Activated CD4-positive, alpha-beta memory T cell treated with anti-CD3 and anti-CD28 coated beads for 36 hours (primary cell): Measurements from ENCODE around the gene TANC1. TPM values are rescaled to one million over a fixed set of nuclear protein-coding genes. Genes with fewer than 3 reads are reported as not detected.
A peak's percentile ranks its signal among the peaks of the same experiment; 100 is the strongest.

Experiments used
- CTCF ChIA-PET: fragments of 350-600 bp; sonication (Branson Sonifier 250); formaldehyde crosslinking; loops from one replicate; lab custom pipeline; 2021; ENCODE audit warnings: antibody characterized with exemption, inconsistent platforms; lab: Charles Lee
- POLR2A ChIA-PET: fragments of 350-600 bp; sonication (Branson Sonifier 250); formaldehyde crosslinking; loops from one replicate; lab custom pipeline; 2021; ENCODE audit warnings: antibody characterized with exemption; lab: Charles Lee
- DNase-seq: peaks from one replicate; pipeline ENCODE4 v3.0.0-alpha.2; 2020
- H3K27ac Mint-ChIP-seq: one replicate; pipeline ENCODE4 v1.8.0; 2021; ENCODE audit warnings: mixed read lengths
- H3K27me3 Mint-ChIP-seq: one replicate; pipeline ENCODE4 v1.8.0; 2021; ENCODE audit warnings: mixed read lengths
- H3K36me3 Mint-ChIP-seq: one replicate; pipeline ENCODE4 v1.8.0; 2021; ENCODE audit warnings: mixed read lengths
- H3K4me1 Mint-ChIP-seq: one replicate; pipeline ENCODE4 v1.8.0; 2021; ENCODE audit warnings: low read depth, mixed read lengths
- H3K4me3 Mint-ChIP-seq: one replicate; pipeline ENCODE4 v1.8.0; 2021; ENCODE audit warnings: mild to moderate bottlenecking, mixed read lengths
- H3K9me3 Mint-ChIP-seq: one replicate; pipeline ENCODE4 v1.8.0; 2021; ENCODE audit warnings: mixed read lengths
- intact Hi-C: fragments of 100-400 bp; cut with micrococcal nuclease; formaldehyde crosslinking; loops from one replicate; pipeline ENCODE4 v1.15.1; 2023
- total RNA-seq, 2 experiments: library from RNA; stranded (reverse); gene quantifications; one replicate each; pipeline ENCODE4 v1.2.3, GENCODE V29; 2021

The TANC1 gene
- total RNA-seq, 2 experiments from 2014 or later = 0.63 to 0.86 TPM

DNA sequence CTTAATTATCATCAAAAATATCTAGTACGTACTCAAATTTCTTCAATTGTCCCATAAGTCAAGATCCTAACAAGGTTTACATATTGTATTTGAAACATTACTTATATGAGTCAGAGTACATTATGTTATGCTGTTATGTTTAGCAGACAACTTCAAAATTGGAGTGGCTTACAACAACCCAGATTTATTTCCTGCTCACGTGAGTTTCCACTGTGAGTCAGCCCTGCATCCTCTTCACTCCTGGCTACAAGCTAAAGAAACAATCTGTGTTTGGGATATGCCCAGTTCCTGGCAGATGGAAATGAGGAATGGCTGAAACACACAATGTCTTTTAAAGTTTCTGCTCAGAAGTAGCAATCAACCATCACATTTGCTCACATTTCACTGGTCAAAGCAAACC is 31.5 kb upstream of the TANC1 start:
- Mint-ChIP-seq H3K9me3 (no peaks in the 10 kb centered on the region), H3K27me3 (no peaks in the 10 kb centered on the region), H3K36me3 (no peaks in the 10 kb centered on the region), H3K4me1 (no peaks in the 10 kb centered on the region), H3K27ac (no peak overlapping the region), H3K4me3 (no peak overlapping the region)
- no peak for DNase-seq
- CTCF ChIA-PET = no interaction called here
- intact Hi-C loops = no loop called here
- POLR2A ChIA-PET = no interaction called here

DNA sequence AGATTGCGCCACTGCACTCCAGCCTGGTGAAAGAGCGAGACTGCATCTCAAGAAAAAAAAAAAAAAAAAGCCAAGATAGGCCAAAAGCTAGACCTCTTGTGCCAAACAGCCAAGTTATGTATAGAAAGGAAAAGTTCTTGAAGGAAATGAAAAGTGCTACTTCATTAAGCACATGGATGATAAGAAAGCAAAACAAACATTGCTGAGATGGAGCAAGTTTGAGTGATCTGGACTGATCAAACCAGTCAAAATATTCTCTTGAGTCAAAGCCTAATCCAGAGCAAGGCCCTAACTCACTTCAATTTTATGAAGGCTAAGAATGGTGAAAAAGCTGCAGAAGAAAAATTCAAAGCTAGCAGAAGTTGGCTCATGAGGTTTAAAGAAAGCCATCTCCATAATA is 28.1 kb upstream of the TANC1 start:
- peaks cover 2% of the 10 kb centered on the region for H3K27me3 Mint-ChIP-seq
- H3K36me3 Mint-ChIP-seq = no peaks in the 10 kb centered on the region
- intact Hi-C loops = no loop called here
- H3K4me1 Mint-ChIP-seq = no peaks in the 10 kb centered on the region
- H3K4me3 Mint-ChIP-seq = no peak overlapping the region
- DNase-seq = no peak
- H3K9me3 Mint-ChIP-seq = no peaks in the 10 kb centered on the region
- ChIA-PET CTCF (interaction anchor here (0.6 kb wide), 1 partner anchor 176 kb away, joined by 3 read pairs; no protein-coding TSS in a partner anchor), POLR2A (no interaction called here)
- no peak overlapping the region for H3K27ac Mint-ChIP-seq

DNA sequence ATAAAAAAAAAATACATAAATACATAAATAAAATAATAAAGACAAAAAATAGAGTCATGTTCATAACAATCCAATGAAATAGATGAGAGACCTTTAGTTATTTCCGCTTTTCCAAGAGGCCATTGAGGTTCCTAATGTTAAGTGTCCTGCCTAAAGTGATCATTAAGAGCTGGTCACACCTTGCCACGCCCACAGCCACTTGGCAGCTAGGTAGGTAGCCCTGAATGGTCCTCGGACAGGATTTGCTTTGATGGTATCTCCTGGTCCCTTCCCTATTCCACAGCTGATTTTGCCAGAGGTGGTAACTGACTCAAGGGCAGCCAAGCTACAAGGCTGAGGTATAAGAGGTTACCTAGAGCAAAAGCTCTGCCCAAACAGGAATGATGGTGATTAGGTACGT is 24.5 kb upstream of the TANC1 start:
- Mint-ChIP-seq H3K4me3 (no peak overlapping the region), H3K27ac (no peak overlapping the region), H3K36me3 (no peaks in the 10 kb centered on the region), H3K27me3 (peaks cover 2% of the 10 kb centered on the region), H3K4me1 (no peaks in the 10 kb centered on the region), H3K9me3 (no peaks in the 10 kb centered on the region)
- DNase-seq = no peak
- POLR2A ChIA-PET = no interaction called here
- CTCF ChIA-PET = no interaction called here
- intact Hi-C loops = no loop called here

DNA sequence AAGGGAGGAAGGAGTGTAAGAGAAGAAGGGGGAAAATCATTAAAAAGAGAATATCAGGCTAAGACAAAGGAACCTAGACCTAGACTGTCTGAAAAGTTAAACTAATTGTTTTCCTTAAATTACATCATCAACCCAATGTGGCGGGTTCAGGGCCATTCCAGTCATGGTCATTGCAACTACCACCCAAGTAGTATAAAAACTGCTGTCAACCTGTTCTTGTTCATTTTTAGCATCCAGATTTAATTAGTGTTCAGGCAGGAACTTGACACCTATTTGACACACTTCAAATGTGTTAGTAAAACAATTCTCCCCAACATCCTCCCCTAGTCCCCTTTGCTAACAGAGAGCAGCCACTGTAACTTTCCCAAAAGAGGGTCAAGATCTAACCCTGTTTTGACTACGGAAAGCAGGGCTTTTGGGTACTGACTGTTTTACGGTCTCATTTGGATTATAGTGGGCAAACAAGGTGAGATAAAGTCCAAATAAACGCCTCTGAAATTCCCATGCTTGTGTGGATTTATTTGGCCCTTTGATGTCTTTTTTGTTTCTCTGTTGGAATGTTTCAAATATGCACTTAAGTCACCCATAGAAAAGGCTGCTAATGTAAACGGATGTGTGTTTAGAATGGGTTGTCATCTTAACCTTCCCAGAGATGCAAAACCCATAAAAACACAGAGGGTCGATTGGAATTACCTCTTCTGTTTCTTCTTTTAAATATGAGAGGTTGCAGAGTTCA is 19.3 kb upstream of the TANC1 start:
- no peak for DNase-seq
- CTCF ChIA-PET = no interaction called here
- peaks cover under 1% of the 10 kb centered on the region for H3K27me3 Mint-ChIP-seq
- H3K4me1 Mint-ChIP-seq = peaks cover 7% of the 10 kb centered on the region
- H3K27ac Mint-ChIP-seq = no peak overlapping the region
- no peaks in the 10 kb centered on the region for H3K36me3 Mint-ChIP-seq
- H3K4me3 Mint-ChIP-seq = no peak overlapping the region
- POLR2A ChIA-PET = no interaction called here
- intact Hi-C loops = no loop called here
- no peaks in the 10 kb centered on the region for H3K9me3 Mint-ChIP-seq

DNA sequence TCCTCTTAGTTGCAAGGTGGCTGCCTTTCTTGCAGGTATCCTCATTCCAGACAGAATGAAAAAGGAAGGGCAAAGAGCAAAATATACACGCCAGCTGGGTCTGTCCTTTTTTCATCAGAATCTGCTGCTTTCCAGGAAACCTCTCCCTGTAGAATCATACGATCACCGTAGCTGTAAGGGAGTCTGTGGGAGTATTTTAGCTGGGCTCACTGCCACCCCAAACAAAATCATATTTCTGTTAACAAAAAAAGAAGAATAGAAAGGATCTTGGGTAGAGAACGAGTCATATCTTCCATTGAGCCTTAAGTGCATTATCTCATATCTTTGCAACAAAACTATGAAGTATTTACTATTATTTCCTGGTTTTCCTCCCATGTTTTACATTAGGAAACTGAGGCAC is 15.0 kb upstream of the TANC1 start:
- Mint-ChIP-seq H3K4me1 (peaks cover 7% of the 10 kb centered on the region), H3K9me3 (no peaks in the 10 kb centered on the region), H3K27me3 (peaks cover 2% of the 10 kb centered on the region), H3K27ac (no peak overlapping the region), H3K4me3 (no peak overlapping the region), H3K36me3 (no peaks in the 10 kb centered on the region)
- ChIA-PET CTCF (no interaction called here), POLR2A (no interaction called here)
- no peak for DNase-seq
- intact Hi-C loops = no loop called here

DNA sequence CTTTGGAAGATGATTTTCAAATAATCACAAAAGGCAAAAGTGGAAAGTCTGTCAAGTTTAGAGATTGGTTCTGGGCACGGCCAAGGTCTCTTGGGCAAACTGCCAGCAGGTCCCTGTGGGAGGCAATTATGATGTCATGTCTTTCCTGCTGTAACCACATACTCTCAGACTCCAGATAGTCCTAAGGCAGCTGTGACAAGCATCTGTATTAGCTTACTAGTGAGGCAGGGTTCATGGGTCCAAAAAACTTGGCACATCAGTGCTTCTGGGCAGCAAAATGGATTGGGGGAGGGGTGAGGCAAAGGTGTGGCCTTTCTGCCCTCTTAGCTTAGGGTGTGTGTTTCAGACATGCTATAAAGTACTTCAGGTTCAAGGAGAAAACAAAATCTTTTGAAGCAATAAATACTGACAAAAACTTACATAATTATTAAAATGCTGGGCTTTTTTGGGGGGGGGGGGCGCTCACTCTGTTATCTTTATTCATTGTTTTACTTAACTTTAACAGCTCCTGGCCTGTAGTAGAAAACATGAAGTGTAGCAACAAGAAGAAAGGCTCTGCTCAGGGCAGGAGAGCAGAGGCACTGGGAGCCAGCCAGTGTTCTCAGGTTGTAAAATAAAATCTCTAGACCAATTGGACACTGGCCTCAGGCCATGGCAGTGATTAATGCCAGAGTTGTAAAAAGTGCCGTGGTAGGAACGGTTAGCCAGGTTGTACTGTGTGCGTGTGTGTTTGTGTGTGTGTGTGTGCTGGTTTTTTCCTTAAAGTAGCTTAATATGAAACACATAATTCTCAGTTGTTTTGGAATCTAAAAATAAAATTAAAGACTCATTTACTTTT is 14.3 kb upstream of the TANC1 start:
- POLR2A ChIA-PET = no interaction called here
- intact Hi-C loops = no loop called here
- Mint-ChIP-seq H3K27me3 (peaks cover 2% of the 10 kb centered on the region), H3K36me3 (no peaks in the 10 kb centered on the region), H3K4me1 (peaks cover 7% of the 10 kb centered on the region), H3K4me3 (no peak overlapping the region), H3K9me3 (no peaks in the 10 kb centered on the region), H3K27ac (no peak overlapping the region)
- CTCF ChIA-PET = no interaction called here
- peak; percentile 51 for DNase-seq

DNA sequence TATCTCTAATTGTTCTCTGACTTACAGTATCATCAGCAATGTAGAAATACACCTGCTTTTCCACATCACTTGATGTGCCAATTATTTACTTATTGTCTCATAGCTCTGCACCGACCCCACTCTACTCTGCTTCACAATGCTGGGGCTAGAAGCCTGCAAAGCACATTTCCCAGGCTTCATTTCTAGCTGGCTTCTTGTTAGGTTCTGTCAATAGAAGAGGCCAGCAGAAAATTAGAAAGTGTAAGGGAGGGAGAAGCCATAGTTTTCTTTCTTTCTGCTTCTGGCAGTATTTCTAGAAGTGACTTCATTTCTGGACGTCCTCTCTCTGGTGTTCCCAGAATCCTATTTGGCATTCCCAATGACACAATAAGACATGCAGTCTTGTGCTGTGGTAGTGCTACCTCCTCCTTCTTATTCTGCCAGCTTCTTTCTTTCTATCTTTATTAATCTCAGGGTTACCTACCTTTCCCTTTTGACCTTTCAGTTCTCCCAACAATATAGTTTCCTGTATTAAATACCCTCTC is 12.5 kb upstream of the TANC1 start:
- Mint-ChIP-seq H3K4me3 (no peak overlapping the region), H3K4me1 (peaks cover 7% of the 10 kb centered on the region), H3K27me3 (peaks cover 4% of the 10 kb centered on the region), H3K27ac (no peak overlapping the region), H3K36me3 (no peaks in the 10 kb centered on the region), H3K9me3 (no peaks in the 10 kb centered on the region)
- ChIA-PET POLR2A (no interaction called here), CTCF (no interaction called here)
- intact Hi-C loops = no loop called here
- no peak for DNase-seq

DNA sequence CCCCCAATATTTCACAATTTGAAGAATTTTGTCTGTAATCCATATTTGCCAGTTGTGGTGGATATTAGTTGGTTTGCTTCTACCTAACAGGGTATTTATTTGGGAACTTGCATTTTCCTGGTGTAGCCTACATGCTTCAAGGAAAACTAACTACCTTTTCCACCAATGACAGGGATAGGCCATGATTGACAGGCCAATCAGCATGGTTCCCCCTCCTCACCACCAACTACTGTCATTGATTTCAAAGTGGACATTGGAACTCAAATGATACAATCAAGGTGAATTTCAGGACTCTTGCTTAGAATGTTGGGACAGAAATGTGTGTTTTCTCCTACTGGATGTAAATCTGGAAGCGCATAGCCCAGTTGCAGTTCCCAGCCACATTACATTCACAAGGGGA is 10.1 kb upstream of the TANC1 start:
- POLR2A ChIA-PET = interaction anchor here (0.6 kb wide), 1 partner anchor 140 kb away, joined by 3 read pairs; no protein-coding TSS in a partner anchor
- CTCF ChIA-PET = no interaction called here
- peaks cover 7% of the 10 kb centered on the region for H3K4me1 Mint-ChIP-seq
- no peaks in the 10 kb centered on the region for H3K9me3 Mint-ChIP-seq
- no peaks in the 10 kb centered on the region for H3K36me3 Mint-ChIP-seq
- no peak overlapping the region for H3K27ac Mint-ChIP-seq
- DNase-seq = no peak
- H3K27me3 Mint-ChIP-seq = peaks cover 6% of the 10 kb centered on the region
- intact Hi-C loops = no loop called here
- no peak overlapping the region for H3K4me3 Mint-ChIP-seq

DNA sequence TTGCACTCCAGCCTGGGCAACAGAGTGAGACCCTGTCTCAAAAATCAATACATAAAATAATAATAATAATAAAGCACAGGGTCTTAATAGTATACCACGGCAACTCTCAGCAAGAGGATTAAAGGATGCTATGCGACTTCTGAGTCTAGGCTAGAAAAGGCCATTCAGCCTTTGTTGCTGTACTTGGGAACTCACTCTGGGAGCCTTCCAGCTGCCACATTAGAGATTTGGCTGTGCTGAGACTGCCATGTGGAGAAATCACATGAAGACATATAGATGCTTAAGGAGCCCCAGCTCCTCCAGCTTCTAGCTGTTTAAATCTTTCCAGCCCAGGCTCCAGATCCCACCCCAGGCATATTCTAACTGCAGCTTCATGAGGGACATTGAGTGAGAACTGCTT is 8.2 kb upstream of the TANC1 start:
- Mint-ChIP-seq H3K36me3 (no peaks in the 10 kb centered on the region), H3K27ac (no peak overlapping the region), H3K9me3 (no peaks in the 10 kb centered on the region), H3K4me3 (no peak overlapping the region), H3K27me3 (peaks cover 6% of the 10 kb centered on the region), H3K4me1 (no peaks in the 10 kb centered on the region)
- ChIA-PET CTCF (no interaction called here), POLR2A (no interaction called here)
- intact Hi-C loops = no loop called here
- DNase-seq = no peak

DNA sequence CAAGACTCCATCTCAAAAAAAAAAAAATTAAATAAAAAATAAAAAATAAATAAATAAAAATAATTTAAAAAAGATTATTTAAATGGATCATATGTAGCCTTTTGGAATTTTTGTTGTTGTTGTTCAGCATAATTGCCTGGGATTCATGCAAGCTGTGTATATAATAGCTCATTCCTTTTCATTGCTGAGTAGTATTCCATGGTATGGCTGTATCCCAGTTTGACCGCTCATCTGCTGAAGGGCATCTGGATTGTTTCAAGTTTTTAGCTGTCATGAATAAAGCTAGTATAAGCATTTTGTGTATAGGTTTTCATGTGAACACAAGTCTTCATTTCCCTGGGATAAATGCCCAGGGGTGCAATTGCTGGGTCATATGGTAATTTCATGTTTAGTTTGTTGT is 6.4 kb upstream of the TANC1 start:
- H3K4me3 Mint-ChIP-seq = no peak overlapping the region
- intact Hi-C loops = no loop called here
- no peak overlapping the region for H3K27ac Mint-ChIP-seq
- no peak for DNase-seq
- H3K4me1 Mint-ChIP-seq = no peaks in the 10 kb centered on the region
- no peaks in the 10 kb centered on the region for H3K36me3 Mint-ChIP-seq
- no peaks in the 10 kb centered on the region for H3K9me3 Mint-ChIP-seq
- CTCF ChIA-PET = no interaction called here
- POLR2A ChIA-PET = no interaction called here
- peaks cover 11% of the 10 kb centered on the region for H3K27me3 Mint-ChIP-seq

DNA sequence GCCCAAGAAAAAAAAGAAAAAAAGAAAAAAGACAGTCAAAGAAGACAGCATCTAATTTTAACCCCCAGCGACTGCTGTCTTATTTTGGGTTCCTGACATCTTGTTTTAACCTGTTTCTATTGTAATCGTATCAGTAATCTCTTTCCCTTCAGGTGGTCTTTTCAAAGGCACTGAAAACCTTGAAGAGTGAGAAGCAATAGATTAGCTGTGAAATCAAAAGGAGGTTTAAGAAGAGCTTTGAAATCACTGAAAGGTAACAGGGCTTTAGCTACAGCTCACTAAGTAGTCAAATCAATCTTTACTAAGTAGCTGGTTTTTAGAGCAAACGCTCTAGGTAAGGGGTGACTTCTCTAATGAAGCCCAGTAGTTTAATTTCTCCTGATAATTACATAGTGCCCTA is 5.4 kb upstream of the TANC1 start:
- Mint-ChIP-seq H3K9me3 (no peaks in the 10 kb centered on the region), H3K4me1 (no peaks in the 10 kb centered on the region), H3K27me3 (peaks cover 15% of the 10 kb centered on the region), H3K4me3 (no peak overlapping the region), H3K36me3 (no peaks in the 10 kb centered on the region), H3K27ac (no peak overlapping the region)
- intact Hi-C loops = no loop called here
- ChIA-PET POLR2A (no interaction called here), CTCF (no interaction called here)
- no peak for DNase-seq

DNA sequence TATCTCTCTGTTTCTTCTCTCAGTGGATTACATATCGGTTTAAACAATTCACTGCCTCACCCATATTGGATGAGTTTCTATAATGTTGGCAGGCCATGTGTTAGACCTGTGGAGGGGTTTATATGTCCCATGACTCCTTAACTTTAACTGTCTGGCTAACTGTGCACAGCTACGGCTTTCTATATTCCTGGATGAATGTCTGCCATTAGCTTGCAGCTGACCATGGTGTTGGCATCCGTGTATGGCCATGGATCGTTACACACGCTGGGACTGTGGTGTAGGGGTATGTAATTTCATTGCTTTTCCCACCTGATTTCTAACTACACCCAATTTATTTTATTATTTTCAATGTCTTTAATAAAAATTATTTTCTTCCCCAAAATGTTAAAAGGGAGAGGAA is 3.3 kb upstream of the TANC1 start:
- no peak for DNase-seq
- intact Hi-C loops = no loop called here
- Mint-ChIP-seq H3K27ac (no peak overlapping the region), H3K4me3 (no peak overlapping the region), H3K36me3 (no peaks in the 10 kb centered on the region), H3K9me3 (no peaks in the 10 kb centered on the region), H3K27me3 (peaks cover 24% of the 10 kb centered on the region), H3K4me1 (peaks cover 10% of the 10 kb centered on the region)
- ChIA-PET POLR2A (no interaction called here), CTCF (interaction anchor here (1.5 kb wide), 1 partner anchor 154 kb away, joined by 4 read pairs; no protein-coding TSS in a partner anchor)
